NCI-H345 treated with DMSO at 0.1 percent for 48 hours (cell line): ENCODE data around the gene SDCCAG8.

Experiments
- DNase-seq: peaks from one replicate; lab custom pipeline; 2025; ENCODE audit not compliant: unreplicated experiment; lab: John Stamatoyannopoulos, UW

SDCCAG8 gene

DNA sequence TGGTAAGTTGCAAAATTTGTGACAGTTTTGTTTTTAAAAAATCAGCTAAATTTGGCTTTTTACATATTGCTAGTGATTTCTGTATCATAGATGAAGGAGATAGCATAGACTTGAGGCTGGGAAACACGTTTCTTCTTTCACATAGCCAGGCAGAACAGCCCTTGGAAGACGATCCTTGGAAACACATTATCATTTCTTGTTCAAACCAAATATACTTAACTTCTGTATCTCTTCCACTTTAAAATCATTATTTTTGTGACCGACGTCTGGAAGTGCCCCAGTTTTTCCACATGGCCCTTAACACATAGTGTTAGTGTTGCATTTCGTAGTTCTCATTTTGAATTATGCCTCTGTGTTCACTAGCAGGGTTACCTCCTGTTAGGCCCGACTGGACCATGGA, 193.5 kb downstream of the SDCCAG8 start:
- DNase-seq, result no peak

DNA sequence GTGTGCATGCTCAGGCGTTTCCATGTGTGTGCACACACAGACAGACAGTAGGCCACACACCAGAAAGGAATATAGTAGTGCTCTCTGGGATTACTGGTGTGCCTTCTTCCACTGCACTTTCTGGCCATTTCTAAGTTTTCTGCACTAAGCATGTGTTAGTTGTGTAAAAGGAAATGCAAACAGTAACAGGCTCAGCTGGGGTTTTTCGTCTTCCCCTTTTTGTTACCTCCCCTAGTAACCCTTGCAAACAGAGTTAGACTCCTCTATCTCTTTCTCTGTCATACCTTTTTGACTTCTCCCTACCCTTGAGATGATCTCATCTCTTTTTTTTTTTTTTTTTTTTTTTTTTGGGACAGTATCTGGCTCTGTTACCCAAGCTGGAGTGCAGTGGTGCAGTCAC, 196.3 kb downstream of the SDCCAG8 start:
- no peak for DNase-seq

DNA sequence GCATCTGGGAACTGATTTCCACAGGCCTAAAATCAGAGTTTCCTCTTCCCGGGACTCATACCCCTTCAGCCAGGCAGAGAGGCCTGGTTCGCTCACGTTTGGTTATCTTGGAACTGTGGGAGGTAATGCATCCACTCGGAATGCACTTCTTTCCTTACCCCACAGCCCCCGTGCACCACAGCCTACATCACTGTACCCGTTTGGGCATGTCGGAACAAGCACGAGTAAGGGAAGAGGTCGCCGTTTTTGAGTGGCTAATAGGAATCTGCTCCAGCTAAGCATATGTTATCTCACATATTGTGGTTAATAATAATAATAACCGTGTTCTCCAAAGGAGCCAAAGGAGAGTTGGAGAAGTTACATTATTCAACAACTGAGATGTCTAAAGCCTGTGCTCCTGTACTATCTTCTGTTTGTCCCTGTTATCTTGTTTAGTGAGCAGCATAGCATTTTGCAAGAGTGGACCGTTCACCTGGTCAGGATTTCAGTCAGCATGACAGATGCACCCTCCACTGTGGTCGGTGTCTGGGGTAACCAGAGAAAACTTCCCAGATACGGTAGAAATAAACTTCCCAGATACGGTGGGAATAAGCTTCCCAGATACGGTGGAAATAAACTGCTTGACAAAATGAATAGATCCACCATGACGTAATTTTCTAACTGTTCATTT, 198.6 kb downstream of the SDCCAG8 start:
- DNase-seq, result no peak

DNA sequence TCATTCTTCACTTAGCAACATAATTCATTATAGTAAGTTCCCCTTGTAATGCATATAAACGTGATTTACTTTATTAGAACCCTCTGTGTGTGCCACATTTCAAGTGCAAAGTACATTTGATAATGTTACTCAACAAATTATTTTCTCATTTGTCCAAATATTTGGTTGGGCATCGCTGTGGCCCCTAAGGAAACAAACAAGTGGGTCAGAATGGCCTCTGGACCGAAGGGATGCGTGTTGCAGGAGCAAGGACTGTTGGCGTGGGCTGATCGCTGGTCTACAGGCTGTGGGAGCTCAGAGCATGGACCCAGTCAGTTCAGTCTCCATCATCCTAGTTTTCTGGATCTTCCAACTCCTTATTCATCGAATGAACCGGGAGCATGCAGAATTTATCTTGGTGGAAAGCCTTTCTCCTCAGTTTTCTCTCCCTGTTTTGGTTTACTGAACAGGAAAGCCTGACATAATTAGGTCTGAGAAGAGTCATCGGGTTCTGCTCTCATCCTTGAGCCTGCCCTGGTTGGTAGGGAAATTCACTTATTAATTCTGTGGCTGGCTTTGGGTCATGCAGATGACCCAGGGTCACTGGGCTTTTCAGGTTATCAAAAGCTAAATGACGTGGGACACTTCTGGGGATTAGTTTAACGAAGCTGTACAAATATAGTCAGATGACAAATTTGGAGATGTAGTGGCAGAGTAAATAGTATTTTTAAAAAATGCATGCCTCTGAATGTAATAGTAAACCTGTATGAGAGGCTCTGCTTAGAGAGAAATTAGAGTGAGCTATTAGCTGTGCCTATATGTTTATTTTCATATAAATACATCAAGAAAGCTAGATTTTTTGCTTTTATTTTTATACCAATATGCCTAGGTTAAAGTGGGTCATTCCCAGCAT, 200.2 kb downstream of the SDCCAG8 start:
- DNase-seq, result no peak

DNA sequence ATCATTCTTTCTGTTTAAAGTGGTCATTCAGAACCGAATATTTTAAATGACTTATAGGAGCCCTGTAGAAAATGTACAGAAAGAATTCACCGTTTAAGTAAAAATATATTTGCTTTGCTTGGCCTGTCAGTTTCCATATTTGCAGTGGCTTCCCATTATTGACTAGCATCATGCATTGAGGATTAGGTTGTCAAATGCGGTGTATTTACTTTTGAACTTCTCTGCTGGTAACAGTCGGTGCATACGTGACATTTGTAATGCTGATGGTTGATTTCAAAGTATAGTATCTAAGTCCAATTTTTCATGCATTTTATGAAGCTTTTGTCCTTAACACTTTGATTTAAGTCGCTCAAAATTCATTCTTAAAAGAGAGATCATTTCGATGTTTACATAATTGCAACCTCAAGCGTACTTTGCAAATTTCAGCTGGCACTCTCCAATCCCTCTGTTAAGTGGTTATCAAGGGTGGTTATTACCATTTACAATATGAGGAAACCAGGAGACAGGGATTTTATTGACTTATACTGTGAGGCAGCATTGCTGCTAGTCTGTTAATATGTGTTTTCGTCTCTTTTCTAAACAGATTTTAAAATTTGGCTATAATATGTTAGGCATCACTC, 201.6 kb downstream of the SDCCAG8 start:
- no peak for DNase-seq

DNA sequence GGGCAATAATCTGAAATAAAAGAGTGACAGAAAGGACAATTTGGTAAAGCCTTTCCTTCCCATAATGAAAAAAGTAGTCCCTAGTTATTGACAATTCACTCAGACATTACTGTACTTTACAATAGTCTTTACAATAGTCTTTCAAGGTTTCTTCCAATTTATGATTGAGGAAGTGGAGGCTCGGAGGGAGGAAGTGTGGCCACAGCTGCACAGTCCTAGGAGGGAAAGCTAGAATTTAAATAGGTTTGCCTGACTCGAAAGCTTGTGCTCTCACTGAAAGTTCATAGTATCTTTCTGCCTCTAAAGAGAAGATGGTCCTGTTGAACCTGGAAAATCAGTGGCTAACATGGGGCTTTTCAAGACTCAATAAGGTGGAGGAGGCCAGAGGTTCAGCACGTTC, 203.2 kb downstream of the SDCCAG8 start:
- no peak for DNase-seq

DNA sequence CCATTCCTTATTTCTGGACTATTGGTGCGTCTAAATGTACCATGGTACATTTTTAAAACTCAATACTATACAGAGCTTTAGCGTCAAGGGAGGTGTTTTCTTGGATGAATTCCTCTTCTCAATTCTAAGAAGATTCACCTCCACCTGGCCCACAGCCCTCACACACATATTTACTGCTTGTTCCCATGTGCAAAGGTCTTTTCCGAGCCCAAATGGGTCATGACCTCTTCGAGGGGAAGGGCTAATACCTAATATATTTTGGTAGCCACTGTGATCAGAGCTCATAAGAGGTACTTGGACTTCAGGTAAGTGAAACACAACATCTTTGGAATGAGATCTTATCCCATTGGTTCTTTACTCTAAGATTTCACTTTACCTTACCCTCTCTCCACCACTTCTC, 205.9 kb downstream of the SDCCAG8 start:
- no peak for DNase-seq

DNA sequence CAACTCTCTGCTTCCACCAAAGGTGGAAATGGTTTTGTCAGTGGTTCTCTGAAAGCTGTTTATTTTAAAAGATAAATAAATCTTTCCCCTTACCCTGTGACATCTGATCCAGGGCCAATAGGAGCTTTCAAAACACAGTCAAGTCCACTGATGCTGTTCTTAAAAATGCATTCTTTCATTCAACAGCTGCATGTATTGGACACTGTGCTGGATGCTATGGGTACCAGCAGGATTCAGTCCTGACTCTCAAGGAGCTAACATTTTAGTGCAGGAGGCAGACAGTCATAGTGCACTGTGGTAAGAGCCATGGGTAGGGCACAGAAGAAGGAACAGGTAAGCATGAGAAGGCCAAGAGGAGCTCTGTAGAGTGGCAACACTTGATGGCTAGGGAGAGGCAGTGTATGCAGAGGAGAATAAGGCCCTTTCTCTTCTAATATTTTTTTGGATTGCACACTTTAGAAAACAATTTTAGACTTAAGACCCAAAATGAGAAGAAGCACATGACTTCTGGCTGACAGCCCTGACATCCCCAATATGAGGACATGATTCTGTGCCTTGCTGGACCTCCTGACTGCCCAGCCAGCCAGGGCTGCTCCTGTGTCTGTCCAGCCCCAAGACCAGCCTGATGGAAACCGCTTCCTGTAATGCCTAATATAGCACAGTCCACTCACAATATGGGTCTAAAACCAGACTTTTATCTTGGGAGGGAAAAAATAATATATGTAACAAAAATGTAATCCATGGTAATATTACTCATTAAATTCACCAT, 207.3 kb downstream of the SDCCAG8 start:
- DNase-seq, result no peak

DNA sequence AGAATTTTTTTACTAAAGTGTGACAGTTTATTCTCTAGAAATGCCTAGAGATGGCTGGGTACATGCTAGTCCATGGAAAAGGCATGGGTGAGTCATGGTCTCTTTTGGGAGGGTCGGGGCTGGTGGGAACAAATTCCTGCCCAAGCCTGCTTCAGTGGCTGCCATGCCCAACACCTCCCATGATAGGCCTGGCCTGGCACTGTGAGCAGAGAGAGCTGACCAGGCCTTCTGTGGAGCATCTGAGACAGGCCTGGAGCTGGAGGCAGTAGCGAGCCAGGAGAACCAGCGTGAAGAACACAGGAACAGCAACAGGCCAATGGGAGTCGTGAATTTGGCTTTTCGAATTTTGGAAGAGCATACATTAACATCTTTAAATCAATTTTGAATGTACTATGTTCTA, 209.2 kb downstream of the SDCCAG8 start:
- DNase-seq, result no peak

DNA sequence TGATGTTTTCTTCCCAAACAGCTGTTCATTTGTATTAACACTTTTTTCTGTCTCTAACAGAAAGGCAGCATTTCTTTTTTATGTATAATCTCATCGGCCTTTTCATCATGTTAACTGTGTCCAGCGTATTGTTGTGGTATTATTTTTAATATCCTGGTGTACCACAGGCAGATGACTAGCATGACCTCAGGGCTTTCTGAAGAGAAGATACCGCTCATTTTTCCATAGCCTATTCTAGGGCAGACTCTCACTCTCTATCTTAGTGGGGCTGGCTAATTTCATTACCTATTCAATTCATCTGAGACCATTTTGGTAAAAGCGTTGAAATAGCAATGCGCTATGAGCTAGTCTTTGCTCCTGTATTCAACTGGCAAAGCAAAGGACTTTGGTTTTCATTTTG, 209.9 kb downstream of the SDCCAG8 start:
- DNase-seq, result no peak

DNA sequence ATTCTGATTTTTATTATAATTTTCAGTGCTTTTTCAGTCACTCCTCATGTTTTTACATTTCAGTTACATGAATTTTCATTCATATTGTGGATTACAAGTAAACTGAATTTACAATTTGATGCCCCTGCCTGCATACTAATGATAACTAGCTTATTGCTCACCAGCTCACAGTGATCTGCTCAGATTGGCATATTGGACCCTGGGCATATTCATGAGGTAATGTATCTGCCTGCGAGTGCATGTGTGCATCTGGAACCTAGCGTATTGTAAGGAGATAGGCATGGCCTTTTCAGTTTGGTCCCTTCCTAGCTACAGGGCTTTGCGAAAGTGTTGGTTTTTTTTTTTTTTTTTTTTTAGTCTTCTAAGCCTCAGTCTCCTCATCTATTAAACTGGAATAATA, 213.7 kb downstream of the SDCCAG8 start:
- DNase-seq, result no peak

DNA sequence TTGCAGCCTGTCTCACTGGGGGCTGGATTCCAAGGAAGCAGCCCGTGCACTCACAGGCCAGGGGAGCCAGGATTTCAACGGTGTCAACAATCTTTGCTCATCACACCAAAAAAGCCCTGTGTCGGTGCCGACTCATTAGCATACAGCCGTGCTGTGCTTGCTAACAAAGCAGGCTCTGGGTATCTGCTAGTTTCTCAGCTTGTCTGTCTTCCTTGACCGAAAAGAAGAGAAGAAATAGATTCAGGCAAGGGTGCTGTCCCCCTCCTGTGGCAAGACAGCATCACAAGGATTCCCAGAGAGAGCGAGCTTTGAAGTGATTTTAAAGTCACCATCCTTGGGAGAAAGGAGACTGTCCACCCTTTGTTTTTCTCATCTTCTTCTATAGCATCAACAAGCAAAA, 214.7 kb downstream of the SDCCAG8 start:
- no peak for DNase-seq

DNA sequence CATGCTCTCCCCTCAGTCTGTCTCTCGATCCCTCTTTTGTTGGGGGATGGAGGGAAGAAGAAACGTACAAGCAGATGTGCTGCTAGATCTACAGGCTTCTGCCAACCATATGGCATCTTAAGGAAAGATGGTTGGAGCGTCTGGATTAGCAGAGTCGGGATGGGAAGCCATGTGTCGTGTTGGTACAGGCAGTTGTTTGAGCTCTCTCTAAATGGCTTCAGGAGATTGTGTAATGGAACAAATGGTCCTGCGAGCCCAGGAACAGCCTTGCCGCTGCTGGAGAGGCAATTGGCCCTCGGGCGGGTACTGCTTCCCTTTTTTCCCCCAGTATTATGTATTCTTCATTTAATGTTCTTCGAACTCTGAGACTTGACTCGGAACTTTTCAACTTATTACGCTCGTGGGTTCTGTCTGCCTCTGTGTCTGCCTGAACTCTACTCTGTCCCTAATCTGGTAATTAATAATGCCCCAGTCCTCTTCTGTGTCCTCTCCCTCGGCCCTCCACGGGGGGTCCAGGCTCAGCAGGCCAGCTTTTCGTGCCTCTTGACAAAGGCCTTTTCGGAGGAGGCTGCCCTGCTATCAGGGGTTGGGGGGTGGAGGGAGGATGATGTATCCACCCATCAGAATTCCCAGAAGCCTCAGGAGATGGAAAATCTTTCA, 215.3 kb downstream of the SDCCAG8 start:
- no peak for DNase-seq

DNA sequence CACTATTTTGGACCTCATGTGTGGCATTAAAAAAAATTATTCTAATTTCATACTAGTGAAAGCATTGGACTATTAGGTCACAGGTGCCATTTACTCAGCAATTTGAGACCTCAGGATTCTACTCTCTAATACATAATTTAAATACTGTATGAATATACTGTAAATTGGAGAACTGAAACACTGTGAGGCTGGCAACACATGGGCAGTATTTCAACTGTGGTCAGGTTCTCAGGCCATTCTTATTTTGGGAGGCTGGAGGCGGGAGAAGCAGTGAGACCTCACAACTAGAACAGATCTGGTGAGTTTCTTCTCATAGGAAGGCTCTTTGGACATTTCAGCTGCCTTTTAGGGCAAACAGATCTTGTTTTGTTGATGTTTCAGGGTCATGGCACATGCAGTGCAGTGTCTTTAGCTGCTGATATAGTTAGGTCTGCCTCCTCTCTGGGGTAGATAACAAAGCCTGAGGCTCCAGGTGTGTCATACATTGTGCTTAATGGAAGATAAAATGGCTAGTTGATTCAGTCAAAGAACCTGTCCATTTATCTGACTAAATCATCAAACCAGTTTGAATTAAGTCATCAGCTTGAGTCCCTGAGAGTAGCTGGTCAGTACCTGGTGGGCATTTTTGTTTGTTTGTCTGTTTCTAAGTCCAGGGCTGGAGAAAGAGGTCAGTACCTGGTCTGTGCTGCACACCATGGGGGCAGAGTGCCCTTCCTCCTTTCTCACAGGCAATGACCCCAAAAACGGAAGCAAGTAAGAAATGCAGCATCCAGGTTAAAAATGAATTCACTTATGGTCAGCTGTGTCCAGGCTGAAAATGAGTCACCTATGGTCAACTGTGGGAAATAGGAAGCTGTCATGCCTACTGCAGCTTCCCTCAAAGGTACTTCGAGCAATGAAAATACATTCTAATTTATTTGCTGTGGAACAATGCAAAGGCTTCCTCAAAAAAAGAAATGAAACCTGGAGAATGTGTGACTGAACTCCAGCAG, 216.2 kb downstream of the SDCCAG8 start:
- no peak for DNase-seq

DNA sequence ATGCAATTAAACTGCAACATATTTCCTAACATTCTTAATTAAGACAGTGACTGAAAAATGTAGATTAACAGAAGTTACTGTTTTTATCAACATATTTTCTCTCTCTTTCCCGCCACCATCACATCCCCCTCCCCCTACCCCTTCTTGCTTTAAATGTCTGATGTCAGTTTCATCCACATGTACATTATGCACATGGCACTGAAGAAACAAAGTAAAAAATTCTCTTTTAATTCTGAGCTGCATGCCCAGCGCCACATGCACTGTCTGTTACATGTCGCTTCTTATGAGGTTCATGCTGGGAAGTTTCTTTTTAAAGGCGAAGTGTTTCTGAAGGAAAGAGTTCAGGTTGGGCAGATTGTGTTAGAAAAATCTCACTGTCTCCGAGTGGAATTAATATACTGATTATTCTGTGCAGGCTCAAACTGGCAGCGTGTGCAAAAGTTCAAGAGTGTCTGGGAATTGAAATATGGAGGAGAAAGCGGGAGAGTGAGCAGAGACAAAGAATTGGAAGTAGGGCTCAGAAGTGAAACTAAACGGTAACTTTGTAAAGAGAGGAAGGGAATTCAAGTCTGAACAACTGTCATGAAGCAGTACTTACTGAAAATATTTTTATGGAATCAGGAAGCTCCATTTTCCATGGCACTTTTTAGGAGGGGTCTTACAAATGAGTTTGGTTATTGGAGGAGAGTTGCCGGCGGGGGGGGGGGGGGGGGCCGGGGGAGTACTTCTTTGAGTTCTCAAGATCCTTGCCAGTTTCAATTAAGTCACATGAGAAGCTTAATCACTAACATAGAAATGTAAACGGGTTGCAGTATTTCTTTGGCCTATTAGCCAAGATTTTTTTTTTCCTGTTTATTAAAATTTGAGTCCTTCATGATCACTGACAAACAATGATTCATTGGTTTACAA, 217.6 kb downstream of the SDCCAG8 start:
- no peak for DNase-seq

DNA sequence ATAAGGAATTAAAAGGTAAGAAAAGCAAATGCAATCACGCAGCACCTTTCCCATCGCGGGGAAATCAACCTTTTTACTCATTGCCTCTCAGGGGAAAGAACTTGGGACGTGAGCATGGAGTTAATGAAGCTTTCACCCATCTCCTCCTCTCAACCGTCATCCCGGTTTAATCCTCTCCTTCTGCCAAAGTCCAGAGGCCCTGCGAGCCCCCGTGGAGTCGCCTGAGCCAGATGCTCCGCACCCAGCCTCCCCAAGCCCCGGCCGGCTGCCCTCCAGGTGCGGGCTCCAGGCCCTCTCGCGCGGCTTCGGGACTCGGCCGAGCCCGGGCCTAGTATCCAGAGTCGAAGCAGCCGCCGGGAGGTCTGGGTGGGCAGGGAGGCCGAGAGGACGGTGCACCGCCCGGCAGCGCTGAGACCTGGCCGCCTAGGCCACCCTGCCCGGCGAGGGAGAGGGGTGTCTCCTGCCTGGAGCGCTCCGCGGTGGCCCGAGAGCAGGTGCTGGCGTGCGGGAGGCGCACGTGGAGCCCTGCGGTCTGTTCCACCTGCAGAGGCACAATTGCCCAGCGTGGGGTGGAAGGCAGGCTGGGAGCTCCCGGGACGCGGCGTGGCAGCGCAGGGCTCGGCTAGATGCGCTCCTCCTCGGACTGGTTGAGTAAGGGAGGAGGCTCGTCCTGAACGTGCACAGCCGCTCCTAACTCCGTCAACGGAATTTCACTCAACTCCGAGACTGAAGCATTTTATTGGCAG, 218.5 kb downstream of the SDCCAG8 start:
- DNase-seq, result no peak

DNA sequence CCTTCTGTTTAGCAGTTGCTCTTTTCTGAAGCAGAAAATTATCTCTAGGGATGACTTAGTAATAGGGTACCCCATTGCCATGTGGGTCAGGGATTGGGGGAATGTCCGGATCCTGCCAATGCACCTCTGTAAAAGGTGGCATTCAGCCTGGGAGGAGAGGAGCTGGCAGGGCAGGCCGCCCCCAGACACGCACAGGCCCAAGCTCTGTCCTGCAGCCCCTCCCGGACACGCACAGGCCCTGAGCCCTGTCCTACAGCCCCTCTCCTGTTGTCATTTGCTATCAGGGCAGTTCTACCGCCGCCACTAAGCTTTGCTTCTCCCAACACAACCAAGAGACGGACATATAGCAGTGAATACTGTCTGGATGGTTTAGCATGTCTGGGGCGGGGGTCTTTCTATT, 219.1 kb downstream of the SDCCAG8 start:
- DNase-seq, result no peak

DNA sequence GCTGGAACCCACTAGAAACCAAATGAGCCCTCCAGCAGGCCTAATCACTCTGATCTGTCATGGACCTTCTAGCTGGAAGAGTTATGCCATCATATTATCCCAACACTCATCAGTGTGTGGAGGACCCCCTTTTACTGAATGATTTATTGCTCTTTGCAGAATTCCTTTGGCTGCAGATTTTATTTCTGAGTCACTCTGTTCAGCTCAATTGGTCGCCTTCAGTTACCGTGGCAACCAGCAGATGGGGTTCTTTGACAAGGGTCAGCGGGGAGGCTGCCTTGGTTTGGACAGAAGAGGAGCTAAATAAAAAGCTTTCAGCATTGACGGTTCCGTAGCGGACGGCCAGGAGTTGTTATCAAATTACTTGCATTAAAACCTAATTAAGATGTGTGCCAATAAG, 220.1 kb downstream of the SDCCAG8 start:
- no peak for DNase-seq
